GM23248 (cell line): ENCODE data around the gene AP1B1.

Source experiments
- EZH2 ChIP-seq: fragments of 200-600 bp; sonication (generic); IDR thresholded peaks from 2 replicates; pipeline ENCODE4 v1.6.1; 2018; ENCODE audit warnings: antibody characterized with exemption, mild to moderate bottlenecking; ENCODE audit not compliant: insufficient read depth, poor library complexity, severe bottlenecking
- EZH2phosphoT487 ChIP-seq: fragments of 200-600 bp; sonication (generic); IDR thresholded peaks from 2 replicates; pipeline ENCODE4 v1.6.1; 2018; ENCODE audit warnings: antibody characterized with exemption, moderate library complexity, mild to moderate bottlenecking, low read depth; ENCODE audit not compliant: insufficient read depth

DNA sequence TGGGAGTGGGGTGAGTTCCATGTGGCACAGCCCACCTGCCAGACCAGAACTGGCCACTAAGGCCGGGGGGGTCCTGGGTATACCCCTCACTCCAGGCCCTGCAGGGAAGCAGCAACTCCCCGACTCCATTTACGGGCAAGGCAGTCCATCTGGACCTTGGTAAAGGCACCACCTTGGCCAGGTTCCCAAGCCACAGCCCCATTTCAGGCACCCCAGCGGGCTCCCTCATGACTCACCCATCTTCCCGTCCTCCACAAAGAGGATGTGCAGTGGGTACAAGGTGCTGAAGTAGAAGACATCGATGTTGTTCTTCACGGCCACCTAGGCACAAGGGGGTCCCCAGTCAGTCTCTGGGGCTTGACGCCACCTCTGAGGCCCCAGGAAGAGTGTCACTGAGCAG lies 57.2 kb downstream of the AP1B1 start:
- no peak for TF ChIP-seq EZH2
- no peak for TF ChIP-seq EZH2phosphoT487
